HepG2 (cell line): ENCODE data around the gene DENND4B. TPM values are rescaled to one million over a fixed set of nuclear protein-coding genes. Genes with fewer than 3 reads are reported as not detected.

Source experiments
- DPF2 ChIP-seq: sonication (generic); formaldehyde crosslinking; IDR thresholded peaks from 2 replicates; pipeline ENCODE4 v1.4.0; 2020; ENCODE audit warnings: mild to moderate bottlenecking, low read depth, missing genetic modification reagents, borderline replicate concordance
- ELF1 ChIP-seq: sonication (generic); formaldehyde crosslinking; IDR thresholded peaks from 2 replicates; pipeline ENCODE4 v1.4.0; 2020; ENCODE audit warnings: missing genetic modification reagents
- FOXO4 ChIP-seq: sonication (generic); formaldehyde crosslinking; conservative IDR thresholded peaks from 2 replicates; pipeline ENCODE4 v1.8.1; 2023; ENCODE audit warnings: missing genetic modification reagents
- HMG20A ChIP-seq: IDR thresholded peaks from 2 replicates; pipeline ENCODE4 v1.6.1; 2016; ENCODE audit warnings: borderline replicate concordance
- KIAA2018 ChIP-seq: sonication (generic); formaldehyde crosslinking; IDR thresholded peaks from 2 replicates; pipeline ENCODE4 v1.5.0; 2020; ENCODE audit warnings: mild to moderate bottlenecking, missing genetic modification reagents, borderline replicate concordance
- NFE2L2 ChIP-seq: fragments of 150-350 bp; IDR thresholded peaks from 2 replicates; pipeline ENCODE4 v1.6.1; 2014; ENCODE audit warnings: low read length
- SATB2 ChIP-seq: sonication (generic); formaldehyde crosslinking; IDR thresholded peaks from 2 replicates; pipeline ENCODE4 v1.5.0; 2020; ENCODE audit warnings: missing genetic modification reagents
- ZBTB33 ChIP-seq: sonication (generic); formaldehyde crosslinking; IDR thresholded peaks from 2 replicates; pipeline ENCODE4 v1.4.0; 2020; ENCODE audit warnings: missing genetic modification reagents
- ZNF142 ChIP-seq: sonication (generic); formaldehyde crosslinking; IDR thresholded peaks from 2 replicates; pipeline ENCODE4 v1.4.0; 2020; ENCODE audit warnings: missing genetic modification reagents
- ZNF253 ChIP-seq: sonication (generic); formaldehyde crosslinking; IDR thresholded peaks from 2 replicates; pipeline ENCODE4 v1.8.0; 2022; ENCODE audit warnings: mild to moderate bottlenecking, missing genetic modification reagents, borderline replicate concordance
- ZNF703 ChIP-seq: sonication (generic); formaldehyde crosslinking; IDR thresholded peaks from 2 replicates; pipeline ENCODE4 v1.5.1; 2020; ENCODE audit warnings: missing genetic modification reagents, mild to moderate bottlenecking, moderate library complexity, borderline replicate concordance
- polyA plus RNA-seq, 8 experiments: library from polyadenylated mRNA; depleted of rRNA in 3 of 8; stranded (reverse) in 7 of 8; unstranded in 1 of 8; fragments of >200 nt; fragmentation: Illumina TruSeq in 4 of 8; extraction: Trizol in 4 of 8; gene quantifications; 2 replicates each; pipeline versions ENCODE4 v1.2.1 to v1.2.3, GENCODE V29; 2011 to 2016; ENCODE audit warnings: low read depth in 4 of 8, missing spikeins in 1 of 8, mixed read lengths in 1 of 8; ENCODE audit not compliant: insufficient read depth in 1 of 8
- total RNA-seq, 5 experiments: library from RNA; depleted of rRNA; stranded (reverse); fragments of >200 nt; fragmentation: Illumina TruSeq; extraction: Trizol; gene quantifications; 2 replicates each; pipeline ENCODE4 v1.2.3, GENCODE V29; 2016; ENCODE audit warnings: low read depth in 1 of 5

The DENND4B gene
- total and polyA plus RNA-seq, 2 of the 13 experiments (the other 11 are each of a cell fraction or from before 2014, with no cell fraction given): 15.1 to 20.3 TPM

- no peak for TF ChIP-seq ZNF142 (CRISPR knock-in tag)
- no peak for TF ChIP-seq SATB2 (CRISPR knock-in tag)
- TF ChIP-seq FOXO4: no peak
- TF ChIP-seq ZNF703 (CRISPR knock-in tag): no peak
- peak; percentile 75 for TF ChIP-seq ZBTB33
- no peak for TF ChIP-seq DPF2
- no peak for TF ChIP-seq KIAA2018 (CRISPR knock-in tag)
- no peak for TF ChIP-seq ZNF253 (CRISPR knock-in tag)
- no peak for TF ChIP-seq HMG20A (CRISPR knock-in tag)
- no peak for TF ChIP-seq ELF1
- TF ChIP-seq NFE2L2: no peak
Observed at GRCh38 chr1:153945131-153945794, 1.3 kb downstream of the DENND4B start (continued).
